ENCODE results near the gene NECAB2. TPM values are rescaled to one million over a fixed set of nuclear protein-coding genes. Genes with fewer than 3 reads are reported as not detected.
"Not testable (repeated sequence)": the region's sequence is repeated elsewhere in the genome, so short reads cannot be mapped to it uniquely, and the experiment has no call there.

Gene NECAB2
- total and polyA plus RNA-seq, 2 experiments from 2014 or later: 1.6 to 5.1 TPM

- Mint-ChIP-seq H3K4me1 (peaks cover 12% of the 10 kb centered on the region), H3K27ac (no peak overlapping the region), H3K9me3 (no peaks in the 10 kb centered on the region), H3K4me3 (no peak overlapping the region), H3K27me3 (ENCODE audit: insufficient read depth, low read depth, poor library complexity) (peaks cover 23% of the 10 kb centered on the region), H3K36me3 (ENCODE audit: low read depth) (no peaks in the 10 kb centered on the region; the same call in 2 of the 3 replicates)
- Histone ChIP-seq H3F3A (replicated peaks; ENCODE audit: low read depth) (no peaks in the 10 kb centered on the region), H3K4me3 (no peak overlapping the region), H4K20me1 (replicated peaks; ENCODE audit: insufficient read depth) (no peaks in the 10 kb centered on the region; the same call in 1 of the 2 replicates), H3K9me2 (ENCODE audit: insufficient read depth) (no peaks in the 10 kb centered on the region), H3K4me2 (no peak overlapping the region), H3K36me3 (ENCODE audit: insufficient read depth) (no peaks in the 10 kb centered on the region), H3K27ac (ENCODE audit: low read depth) (no peak overlapping the region), H3K27me3 (ENCODE audit: insufficient read depth) (no peaks in the 10 kb centered on the region), H3K79me2 (replicated peaks; ENCODE audit: insufficient read depth) (no peaks in the 10 kb centered on the region), H2AFZ (no peak overlapping the region), H3K4me1 (ENCODE audit: insufficient read depth) (no peaks in the 10 kb centered on the region)
- peak; percentile 58 for ATAC-seq
- no peak for TF ChIP-seq JUNB (IDR thresholded peaks at IDR 0.05; ENCODE audit: unreplicated experiment)
- TF ChIP-seq ZNF331 (CRISPR knock-in tag; IDR thresholded peaks at IDR 0.05; ENCODE audit: low read depth): no peak
- TF ChIP-seq ZNF114 (CRISPR knock-in tag; IDR thresholded peaks at IDR 0.05): no peak
- TF ChIP-seq, protein P1, sequence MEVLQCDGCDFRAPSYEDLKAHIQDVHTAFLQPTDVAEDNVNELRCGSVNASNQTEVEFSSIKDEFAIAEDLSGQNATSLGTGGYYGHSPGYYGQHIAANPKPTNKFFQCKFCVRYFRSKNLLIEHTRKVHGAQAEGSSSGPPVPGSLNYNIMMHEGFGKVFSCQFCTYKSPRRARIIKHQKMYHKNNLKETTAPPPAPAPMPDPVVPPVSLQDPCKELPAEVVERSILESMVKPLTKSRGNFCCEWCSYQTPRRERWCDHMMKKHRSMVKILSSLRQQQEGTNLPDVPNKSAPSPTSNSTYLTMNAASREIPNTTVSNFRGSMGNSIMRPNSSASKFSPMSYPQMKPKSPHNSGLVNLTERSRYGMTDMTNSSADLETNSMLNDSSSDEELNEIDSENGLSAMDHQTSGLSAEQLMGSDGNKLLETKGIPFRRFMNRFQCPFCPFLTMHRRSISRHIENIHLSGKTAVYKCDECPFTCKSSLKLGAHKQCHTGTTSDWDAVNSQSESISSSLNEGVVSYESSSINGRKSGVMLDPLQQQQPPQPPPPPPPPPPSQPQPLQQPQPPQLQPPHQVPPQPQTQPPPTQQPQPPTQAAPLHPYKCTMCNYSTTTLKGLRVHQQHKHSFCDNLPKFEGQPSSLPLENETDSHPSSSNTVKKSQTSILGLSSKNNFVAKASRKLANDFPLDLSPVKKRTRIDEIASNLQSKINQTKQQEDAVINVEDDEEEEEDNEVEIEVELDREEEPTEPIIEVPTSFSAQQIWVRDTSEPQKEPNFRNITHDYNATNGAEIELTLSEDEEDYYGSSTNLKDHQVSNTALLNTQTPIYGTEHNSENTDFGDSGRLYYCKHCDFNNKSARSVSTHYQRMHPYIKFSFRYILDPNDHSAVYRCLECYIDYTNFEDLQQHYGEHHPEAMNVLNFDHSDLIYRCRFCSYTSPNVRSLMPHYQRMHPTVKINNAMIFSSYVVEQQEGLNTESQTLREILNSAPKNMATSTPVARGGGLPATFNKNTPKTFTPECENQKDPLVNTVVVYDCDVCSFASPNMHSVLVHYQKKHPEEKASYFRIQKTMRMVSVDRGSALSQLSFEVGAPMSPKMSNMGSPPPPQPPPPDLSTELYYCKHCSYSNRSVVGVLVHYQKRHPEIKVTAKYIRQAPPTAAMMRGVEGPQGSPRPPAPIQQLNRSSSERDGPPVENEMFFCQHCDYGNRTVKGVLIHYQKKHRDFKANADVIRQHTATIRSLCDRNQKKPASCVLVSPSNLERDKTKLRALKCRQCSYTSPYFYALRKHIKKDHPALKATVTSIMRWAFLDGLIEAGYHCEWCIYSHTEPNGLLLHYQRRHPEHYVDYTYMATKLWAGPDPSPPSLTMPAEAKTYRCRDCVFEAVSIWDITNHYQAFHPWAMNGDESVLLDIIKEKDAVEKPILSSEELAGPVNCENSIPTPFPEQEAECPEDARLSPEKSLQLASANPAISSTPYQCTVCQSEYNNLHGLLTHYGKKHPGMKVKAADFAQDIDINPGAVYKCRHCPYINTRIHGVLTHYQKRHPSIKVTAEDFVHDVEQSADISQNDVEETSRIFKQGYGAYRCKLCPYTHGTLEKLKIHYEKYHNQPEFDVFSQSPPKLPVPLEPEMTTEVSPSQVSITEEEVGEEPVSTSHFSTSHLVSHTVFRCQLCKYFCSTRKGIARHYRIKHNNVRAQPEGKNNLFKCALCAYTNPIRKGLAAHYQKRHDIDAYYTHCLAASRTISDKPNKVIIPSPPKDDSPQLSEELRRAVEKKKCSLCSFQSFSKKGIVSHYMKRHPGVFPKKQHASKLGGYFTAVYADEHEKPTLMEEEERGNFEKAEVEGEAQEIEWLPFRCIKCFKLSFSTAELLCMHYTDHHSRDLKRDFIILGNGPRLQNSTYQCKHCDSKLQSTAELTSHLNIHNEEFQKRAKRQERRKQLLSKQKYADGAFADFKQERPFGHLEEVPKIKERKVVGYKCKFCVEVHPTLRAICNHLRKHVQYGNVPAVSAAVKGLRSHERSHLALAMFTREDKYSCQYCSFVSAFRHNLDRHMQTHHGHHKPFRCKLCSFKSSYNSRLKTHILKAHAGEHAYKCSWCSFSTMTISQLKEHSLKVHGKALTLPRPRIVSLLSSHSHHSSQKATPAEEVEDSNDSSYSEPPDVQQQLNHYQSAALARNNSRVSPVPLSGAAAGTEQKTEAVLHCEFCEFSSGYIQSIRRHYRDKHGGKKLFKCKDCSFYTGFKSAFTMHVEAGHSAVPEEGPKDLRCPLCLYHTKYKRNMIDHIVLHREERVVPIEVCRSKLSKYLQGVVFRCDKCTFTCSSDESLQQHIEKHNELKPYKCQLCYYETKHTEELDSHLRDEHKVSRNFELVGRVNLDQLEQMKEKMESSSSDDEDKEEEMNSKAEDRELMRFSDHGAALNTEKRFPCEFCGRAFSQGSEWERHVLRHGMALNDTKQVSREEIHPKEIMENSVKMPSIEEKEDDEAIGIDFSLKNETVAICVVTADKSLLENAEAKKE (CRISPR knock-in tag; IDR thresholded peaks at IDR 0.05): no peak
- no peak for TF ChIP-seq CREB1 (CRISPR knock-in tag; IDR thresholded peaks at IDR 0.05; ENCODE audit: low read depth)
- no peak for TF ChIP-seq STAT1 (IDR thresholded peaks at IDR 0.05; ENCODE audit: unreplicated experiment)
- TF ChIP-seq, protein P2, sequence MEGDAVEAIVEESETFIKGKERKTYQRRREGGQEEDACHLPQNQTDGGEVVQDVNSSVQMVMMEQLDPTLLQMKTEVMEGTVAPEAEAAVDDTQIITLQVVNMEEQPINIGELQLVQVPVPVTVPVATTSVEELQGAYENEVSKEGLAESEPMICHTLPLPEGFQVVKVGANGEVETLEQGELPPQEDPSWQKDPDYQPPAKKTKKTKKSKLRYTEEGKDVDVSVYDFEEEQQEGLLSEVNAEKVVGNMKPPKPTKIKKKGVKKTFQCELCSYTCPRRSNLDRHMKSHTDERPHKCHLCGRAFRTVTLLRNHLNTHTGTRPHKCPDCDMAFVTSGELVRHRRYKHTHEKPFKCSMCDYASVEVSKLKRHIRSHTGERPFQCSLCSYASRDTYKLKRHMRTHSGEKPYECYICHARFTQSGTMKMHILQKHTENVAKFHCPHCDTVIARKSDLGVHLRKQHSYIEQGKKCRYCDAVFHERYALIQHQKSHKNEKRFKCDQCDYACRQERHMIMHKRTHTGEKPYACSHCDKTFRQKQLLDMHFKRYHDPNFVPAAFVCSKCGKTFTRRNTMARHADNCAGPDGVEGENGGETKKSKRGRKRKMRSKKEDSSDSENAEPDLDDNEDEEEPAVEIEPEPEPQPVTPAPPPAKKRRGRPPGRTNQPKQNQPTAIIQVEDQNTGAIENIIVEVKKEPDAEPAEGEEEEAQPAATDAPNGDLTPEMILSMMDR (conservative IDR thresholded peaks at IDR 0.05; ENCODE audit: low read depth in 2 of 2): no peak
- no peak for TF ChIP-seq EZH2phosphoT487 (IDR thresholded peaks at IDR 0.05; ENCODE audit: unreplicated experiment)
- no peak for TF ChIP-seq NANOG (IDR thresholded peaks at IDR 0.05; ENCODE audit: borderline replicate concordance)
- DNase-seq (ENCODE audit: low spot score): peak; percentile 57
Measured at GRCh38 chr16:83940630-83941378, 27.2 kb upstream of the NECAB2 start.

DNA sequence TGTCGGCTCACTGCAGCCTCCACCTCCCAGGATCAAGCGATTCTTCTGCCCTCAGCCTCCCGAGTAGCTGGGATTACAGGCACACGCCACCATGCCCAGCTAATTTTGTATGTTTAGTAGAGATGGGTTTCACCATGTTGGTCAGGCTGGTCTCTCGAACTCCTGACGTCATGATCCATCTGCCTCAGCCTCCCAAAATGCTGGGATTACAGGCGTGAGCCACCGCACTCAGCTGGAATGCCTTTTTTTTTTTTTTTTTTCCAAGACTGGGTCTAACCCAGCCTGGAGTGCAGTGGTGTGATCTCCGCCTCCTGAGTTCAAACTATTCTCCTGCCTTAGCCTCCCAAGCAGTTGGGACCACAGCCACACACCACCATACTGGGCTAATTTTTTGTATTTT is 26.5 kb upstream of the NECAB2 start:
- H3K4me3 ChIP-seq; H3K9me2 ChIP-seq (ENCODE audit: insufficient read depth); H3K27ac ChIP-seq (ENCODE audit: low read depth); H2AFZ ChIP-seq; H3F3A ChIP-seq (replicated peaks; ENCODE audit: low read depth); H3K4me1 ChIP-seq (ENCODE audit: insufficient read depth); H3K27me3 ChIP-seq (ENCODE audit: insufficient read depth); H3K27ac Mint-ChIP-seq; ATAC-seq; H3K4me2 ChIP-seq; H3K9me3 Mint-ChIP-seq; H3K36me3 ChIP-seq (ENCODE audit: insufficient read depth); H3K79me2 ChIP-seq (replicated peaks; ENCODE audit: insufficient read depth); DNase-seq (ENCODE audit: low spot score); H3K4me3 Mint-ChIP-seq; H4K20me1 ChIP-seq (replicated peaks; ENCODE audit: insufficient read depth); H3K36me3 Mint-ChIP-seq (ENCODE audit: low read depth): not testable (repeated sequence)
- Mint-ChIP-seq H3K4me1 (peaks cover 12% of the 10 kb centered on the region), H3K27me3 (ENCODE audit: insufficient read depth, low read depth, poor library complexity) (peaks cover 23% of the 10 kb centered on the region)

All from GM23338 (cell line).